Head of caudate nucleus (tissue), 42 donors: Measurements from ENCODE around the gene TCF25.
"Not testable (repeated sequence)": the region's sequence is repeated elsewhere in the genome, so short reads cannot be mapped to it uniquely, and the experiment has no call there.

Experiments
- DNase-seq, 42 donors: peaks; one replicate each; pipeline versions ENCODE4 v3.0.0 to v3.0.0-alpha.2; 2020 to 2021; ENCODE audit warnings: mixed read lengths in 7 of 42
- intact Hi-C: fragments of 100-400 bp; cut with DNase I; formaldehyde crosslinking; loops from one replicate; pipeline ENCODE4 v1.15.0; 2022

Gene TCF25

DNA sequence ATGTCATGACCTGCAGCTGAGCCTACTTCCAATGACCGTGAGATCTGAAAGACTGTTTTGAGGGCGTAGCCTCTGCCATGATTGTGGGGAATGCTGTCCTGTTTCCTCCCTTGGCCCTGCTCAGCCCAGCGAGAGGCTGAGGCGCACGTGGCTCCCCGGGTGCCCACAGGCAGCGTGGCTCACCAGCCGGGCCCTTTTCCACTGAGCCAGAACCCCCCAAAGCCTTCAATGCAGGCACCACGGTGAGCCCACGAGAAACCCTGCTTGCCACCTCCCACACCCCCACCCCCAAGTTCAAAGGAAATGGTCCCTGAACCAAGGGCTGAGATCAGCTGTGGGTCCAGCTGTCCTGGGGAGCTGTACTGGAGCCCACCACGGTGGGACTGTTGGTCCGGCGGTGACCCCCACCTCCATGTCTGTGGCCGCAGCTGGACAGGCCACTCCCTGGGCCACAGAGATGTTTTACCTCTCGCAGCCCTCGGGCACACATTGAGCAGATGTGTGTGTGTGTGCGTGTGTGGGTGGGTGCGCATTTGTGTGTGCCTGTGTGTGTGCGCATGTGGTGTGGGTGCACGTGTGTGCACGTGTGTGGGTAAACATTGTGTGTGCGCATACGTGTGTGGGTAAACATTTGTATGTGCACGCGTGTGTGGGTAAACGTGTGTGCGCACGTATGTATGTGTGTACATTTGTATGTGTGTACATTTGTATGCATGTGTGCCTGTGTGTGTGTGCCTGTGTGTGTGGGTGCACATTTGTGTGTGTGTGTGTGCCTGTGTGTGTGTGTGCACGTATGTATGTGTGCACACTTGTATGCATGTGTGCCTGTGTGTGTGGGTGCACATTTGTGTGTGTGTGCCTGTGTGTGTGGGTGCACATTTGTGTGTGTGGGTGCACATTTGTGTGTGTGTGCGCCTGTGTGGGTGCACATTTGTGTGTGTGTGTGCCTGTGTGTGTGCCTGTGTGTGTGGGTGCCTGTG lies 40.3 kb downstream of the TCF25 start:
- no peak for DNase-seq
- intact Hi-C loops = no loop called here

DNA sequence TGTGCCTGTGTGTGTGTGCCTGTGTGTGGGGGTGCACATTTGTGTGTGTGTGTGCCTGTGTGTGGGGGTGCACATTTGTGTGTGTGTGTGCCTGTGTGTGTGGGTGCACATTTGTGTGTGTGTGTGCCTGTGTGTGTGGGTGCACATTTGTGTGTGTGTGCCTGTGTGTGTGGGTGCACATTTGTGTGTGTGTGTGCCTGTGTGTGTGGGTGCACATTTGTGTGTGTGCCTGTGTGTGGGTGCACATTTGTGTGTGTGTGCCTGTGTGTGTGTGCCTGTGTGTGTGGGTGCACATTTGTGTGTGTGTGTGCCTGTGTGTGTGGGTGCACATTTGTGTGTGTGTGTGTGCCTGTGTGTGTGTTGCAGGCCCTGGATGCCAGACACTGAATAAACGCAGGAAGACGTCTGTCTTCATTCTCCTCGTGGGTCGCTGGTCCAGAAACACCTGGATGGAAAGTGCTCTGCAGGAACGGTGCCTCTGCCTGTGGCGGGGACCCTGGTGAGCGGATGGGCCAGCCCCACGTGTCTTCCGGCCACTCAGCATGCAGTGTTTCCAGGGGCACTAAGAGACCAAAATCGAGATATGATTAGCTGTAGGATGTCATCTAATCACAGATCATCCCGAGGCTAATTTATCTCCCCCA lies 41.4 kb downstream of the TCF25 start:
- intact Hi-C loops = not testable (repeated sequence)

DNA sequence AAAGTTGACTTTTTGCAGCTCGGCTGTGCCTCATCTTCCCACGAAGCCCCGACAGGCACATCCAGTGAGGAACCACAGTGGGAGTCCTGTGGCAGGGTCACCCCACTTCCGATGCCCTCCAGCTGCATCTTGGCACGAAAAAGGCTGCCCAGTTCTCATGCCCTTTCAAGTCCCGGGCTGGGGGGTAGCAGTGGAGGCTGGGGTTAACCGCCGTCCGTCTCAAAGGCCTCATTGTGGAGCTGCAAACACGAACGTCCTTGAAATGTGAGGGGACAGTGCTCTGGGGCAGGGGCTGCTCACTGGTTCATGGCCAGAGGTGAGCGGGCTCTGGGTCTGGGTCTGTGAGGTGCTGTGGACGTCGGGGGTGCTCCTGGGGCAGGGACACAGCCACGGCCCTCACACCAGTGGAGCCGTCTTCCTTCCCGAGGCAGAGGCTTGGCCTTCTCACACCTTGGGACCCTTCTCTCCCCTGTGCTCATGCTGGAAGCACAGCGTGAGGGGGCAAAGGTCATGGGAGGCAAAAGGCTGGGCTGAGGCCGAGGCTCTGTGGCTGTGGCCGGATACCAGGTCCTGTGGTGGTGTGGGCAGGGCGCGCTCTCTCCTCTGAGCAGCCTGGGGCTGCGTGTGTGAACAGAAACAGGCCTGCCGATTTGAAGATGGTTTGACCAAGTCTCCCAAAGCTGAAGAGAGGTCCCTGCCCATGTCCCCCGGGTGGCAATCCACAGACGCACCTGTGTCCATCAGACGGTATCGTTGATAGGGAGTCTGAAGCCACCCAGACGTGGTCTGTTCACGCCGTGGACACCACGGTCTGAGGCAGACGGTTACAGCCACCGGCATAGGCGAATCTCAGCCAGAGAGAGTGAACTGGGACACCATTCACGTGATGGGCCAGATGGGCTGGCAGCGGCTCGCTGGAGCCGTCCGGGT lies 42.2 kb downstream of the TCF25 start:
- intact Hi-C loops = no loop called here
- DNase-seq = peak in 16 of 42 donors; percentile 19 to 72 (median 52)

More for the DNA sequence above, 41.4 kb downstream of the TCF25 start:
- not testable (repeated sequence) for DNase-seq

DNA sequence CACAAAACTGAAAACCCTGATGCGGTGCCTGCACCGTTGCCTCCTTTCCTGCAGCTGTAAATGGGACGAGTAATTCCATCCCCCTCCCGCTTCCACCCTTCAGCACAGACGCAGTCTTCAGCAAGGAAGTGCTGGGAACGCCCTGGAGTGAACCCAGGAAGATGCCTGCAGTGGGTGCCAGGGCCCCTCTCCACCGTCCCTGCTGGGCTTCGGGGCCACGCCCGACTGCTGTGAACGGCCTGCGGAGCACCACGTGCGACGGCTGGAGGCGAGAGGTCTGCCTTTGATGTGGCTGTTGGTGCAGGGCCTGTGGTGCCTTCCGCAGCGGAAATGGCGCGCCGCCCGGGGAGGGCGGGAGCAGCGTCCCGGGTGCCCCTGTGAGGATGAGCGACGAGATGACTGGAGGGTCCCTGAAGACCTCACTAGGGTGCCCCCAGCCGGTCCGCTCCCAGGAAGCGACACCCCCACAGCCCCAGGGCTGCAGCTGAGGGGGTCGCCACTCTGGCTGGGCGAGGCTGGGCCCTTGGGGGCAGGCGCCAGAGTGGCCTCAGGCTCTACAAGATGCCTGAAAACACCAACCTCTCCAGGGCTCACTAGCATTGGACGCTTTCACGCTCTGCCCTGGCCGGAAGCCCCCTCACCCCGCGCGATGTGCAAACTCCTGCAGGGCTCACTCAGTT lies 44.5 kb downstream of the TCF25 start:
- peak; percentile 36 to 87 (median 66) for DNase-seq

DNA sequence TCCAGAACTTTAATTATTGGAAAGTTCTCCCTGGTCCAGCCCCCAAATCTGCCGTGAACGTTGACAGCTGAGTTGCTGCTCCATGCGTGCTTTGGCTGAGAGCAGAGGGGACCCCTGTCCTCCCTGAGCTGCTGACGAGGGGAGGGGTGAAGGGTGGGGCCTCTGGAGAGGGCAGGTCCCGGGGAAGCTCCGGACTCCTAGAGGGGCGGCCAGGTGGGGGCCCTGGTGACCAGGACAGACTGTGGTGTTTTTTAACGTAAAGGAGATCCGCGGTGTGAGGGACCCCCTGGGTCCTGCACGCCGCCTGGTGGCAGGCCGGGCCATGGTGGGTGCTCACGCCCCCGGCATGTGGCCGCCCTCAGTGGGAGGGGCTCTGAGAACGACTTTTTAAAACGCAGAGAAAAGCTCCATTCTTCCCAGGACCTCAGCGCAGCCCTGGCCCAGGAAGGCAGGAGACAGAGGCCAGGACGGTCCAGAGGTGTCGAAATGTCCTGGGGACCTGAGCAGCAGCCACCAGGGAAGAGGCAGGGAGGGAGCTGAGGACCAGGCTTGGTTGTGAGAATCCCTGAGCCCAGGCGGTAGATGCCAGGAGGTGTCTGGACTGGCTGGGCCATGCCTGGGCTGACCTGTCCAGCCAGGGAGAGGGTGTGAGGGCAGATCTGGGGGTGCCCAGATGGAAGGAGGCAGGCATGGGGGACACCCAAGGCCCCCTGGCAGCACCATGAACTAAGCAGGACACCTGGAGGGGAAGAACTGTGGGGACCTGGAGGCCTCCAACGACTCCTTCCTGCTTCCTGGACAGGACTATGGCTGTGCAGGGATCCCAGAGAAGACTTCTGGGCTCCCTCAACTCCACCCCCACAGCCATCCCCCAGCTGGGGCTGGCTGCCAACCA lies 45.3 kb downstream of the TCF25 start, which contains the start of gene MC1R:
Gene MC1R (plus strand): TSS at position 410 of the 895 bp plus-strand sequence. CDS start 397 bp downstream, at position 807.
- no peak for DNase-seq

More for the DNA sequence above, 44.5 kb downstream of the TCF25 start:
- intact Hi-C loops = no loop called here

DNA sequence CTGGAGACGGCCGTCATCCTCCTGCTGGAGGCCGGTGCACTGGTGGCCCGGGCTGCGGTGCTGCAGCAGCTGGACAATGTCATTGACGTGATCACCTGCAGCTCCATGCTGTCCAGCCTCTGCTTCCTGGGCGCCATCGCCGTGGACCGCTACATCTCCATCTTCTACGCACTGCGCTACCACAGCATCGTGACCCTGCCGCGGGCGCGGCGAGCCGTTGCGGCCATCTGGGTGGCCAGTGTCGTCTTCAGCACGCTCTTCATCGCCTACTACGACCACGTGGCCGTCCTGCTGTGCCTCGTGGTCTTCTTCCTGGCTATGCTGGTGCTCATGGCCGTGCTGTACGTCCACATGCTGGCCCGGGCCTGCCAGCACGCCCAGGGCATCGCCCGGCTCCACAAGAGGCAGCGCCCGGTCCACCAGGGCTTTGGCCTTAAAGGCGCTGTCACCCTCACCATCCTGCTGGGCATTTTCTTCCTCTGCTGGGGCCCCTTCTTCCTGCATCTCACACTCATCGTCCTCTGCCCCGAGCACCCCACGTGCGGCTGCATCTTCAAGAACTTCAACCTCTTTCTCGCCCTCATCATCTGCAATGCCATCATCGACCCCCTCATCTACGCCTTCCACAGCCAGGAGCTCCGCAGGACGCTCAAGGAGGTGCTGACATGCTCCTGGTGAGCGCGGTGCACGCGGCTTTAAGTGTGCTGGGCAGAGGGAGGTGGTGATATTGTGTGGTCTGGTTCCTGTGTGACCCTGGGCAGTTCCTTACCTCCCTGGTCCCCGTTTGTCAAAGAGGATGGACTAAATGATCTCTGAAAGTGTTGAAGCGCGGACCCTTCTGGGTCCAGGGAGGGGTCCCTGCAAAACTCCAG lies 46.4 kb downstream of the TCF25 start:
- DNase-seq = no peak
- intact Hi-C loops = no loop called here

More for the DNA sequence above, 45.3 kb downstream of the TCF25 start, which contains the start of gene MC1R:
- intact Hi-C loops = no loop called here

DNA sequence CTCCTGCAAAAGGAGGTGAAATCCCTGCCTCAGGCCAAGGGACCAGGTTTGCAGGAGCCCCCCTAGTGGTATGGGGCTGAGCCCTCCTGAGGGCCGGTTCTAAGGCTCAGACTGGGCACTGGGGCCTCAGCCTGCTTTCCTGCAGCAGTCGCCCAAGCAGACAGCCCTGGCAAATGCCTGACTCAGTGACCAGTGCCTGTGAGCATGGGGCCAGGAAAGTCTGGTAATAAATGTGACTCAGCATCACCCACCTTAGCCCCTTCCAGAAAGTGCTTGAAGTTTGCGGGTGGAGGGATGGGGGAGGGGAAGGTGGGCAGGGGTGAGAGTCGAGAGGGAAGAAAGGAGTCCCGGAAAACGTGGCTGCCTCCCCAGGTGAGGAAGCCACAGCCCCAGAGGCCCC lies 47.3 kb downstream of the TCF25 start:
- intact Hi-C loops = no loop called here
- no peak for DNase-seq

DNA sequence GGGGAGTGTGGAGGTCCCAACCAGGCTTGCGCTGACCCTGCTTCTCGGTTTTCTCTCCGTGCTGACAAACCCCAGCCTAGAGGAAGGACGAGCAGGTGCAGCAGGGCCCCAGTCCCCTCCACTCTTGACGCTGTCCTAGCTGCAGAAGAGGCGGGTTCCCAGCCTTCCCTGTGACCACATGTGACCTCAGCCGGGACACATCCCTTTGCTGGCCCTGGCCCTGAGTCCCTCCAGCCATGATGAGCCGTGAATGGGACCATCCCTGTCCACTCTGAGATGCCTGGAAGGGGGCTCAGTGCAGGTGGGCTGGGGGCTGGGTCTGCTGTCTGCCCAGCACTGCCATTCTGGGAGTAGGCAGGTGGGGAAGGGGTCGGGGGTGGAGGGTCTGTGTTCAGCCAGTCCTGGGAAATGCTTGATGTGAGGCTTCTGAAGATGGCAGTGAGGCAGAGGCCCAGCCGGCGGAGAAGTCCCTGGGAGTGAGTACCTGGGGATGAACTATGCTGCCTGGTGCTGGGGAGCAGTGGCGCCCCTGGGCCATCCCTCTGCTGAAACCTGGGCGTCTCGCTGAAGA lies 47.8 kb downstream of the TCF25 start:
- intact Hi-C loops = no loop called here
- DNase-seq = no peak

DNA sequence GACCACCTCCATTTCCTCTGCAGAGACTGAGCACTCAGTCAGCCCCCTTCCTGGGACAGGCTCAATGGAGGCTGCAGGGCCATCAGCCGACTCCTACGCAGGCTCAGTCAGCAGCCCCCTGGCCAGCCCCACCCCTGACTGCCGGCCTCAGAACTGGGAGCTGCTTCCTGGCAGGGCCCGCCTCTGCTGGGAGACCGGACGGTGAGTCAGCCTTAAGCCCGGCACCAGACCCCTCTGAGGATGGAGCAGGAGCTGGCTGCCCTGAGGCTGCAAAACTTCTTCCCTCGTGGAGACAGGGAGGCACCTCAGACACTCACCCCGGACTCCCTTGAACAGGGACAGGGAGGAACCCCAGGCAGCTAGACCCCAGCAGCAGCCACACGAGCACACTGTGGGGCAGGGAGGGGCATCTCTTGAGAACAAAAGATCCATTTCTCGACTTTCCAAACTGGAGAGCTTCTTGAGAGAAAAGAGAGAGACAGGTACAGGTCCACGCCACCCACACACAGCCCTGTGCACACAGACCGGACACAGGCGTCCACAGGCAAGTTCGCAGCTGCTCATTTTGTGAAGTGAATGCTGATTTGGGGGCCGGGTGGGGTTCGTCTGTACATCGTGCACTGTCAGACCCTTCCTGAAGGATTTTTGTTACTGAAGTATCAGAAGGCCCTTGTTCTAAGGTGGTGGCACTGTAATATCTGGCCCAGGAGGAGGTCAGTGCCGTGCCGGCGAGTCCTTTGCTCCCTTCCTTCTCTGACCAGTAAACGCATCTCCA lies 48.5 kb downstream of the TCF25 start:
- DNase-seq = peak in 10 of 42 donors; percentile 17 to 82 (median 58)

DNA sequence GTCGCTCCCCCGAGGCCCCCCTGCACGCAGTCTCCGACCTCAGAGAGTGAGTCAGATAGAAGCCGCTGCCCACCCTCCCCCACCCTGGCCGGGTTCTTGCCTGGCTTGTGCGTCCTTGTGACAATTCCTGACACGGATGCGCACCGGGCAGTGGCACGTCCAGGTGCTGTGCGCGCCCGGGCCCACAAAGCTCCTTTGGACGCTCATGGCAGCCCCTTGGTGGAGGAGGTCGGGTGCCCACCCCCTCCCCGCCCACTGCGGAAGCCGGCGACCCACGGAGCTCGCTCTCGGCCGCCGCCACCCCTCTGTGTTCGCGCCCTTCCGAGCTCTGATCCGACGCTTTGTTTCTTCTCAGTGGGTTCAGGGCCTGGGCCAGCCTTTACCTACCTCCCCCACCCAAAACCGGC lies 49.1 kb downstream of the TCF25 start:
- intact Hi-C loops = no loop called here
- DNase-seq = peak in 31 of 42 donors; percentile 26 to 88 (median 58)

More for the DNA sequence above, 48.5 kb downstream of the TCF25 start:
- intact Hi-C loops = no loop called here

DNA sequence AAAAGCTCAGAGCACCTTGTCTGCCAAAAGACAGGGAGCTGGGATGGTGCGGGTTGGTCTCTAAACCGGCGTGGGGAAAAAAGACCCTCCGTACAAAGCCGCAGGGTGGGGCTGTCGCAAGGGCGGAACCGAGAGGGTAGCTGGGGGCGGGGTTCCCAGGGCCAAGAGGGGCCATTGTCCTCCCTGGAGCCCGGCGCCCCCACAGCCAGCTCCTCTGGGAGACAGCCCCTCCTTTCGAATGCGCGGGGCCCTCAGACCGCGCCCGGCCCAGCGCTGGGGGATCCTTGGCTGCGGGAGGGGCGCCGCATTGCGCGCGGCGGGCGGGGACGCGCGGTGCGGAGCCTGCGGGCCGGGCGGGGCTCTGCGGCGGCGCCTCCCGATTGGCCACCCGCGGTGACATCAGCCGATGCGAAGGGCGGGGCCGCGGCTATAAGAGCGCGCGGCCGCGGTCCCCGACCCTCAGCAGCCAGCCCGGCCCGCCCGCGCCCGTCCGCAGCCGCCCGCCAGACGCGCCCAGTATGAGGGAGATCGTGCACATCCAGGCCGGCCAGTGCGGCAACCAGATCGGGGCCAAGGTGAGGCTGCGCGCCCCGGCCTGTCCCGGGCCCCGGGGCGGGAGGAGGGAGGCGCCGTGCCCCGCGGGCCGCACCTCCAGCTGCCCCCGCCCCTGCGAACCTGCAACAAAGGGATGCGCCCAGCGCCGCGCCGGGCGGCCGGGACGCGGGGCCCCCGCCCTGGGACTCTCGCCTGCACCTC lies 49.7 kb downstream of the TCF25 start, which contains the start of gene TUBB3:
Gene TUBB3 (plus strand): TSS at position 459 of the 756 bp plus-strand sequence. CDS start 60 bp downstream, at position 519.
- intact Hi-C loops = no loop called here
- peak in 41 of 42 donors; percentile 58 to 95 (median 85) for DNase-seq

DNA sequence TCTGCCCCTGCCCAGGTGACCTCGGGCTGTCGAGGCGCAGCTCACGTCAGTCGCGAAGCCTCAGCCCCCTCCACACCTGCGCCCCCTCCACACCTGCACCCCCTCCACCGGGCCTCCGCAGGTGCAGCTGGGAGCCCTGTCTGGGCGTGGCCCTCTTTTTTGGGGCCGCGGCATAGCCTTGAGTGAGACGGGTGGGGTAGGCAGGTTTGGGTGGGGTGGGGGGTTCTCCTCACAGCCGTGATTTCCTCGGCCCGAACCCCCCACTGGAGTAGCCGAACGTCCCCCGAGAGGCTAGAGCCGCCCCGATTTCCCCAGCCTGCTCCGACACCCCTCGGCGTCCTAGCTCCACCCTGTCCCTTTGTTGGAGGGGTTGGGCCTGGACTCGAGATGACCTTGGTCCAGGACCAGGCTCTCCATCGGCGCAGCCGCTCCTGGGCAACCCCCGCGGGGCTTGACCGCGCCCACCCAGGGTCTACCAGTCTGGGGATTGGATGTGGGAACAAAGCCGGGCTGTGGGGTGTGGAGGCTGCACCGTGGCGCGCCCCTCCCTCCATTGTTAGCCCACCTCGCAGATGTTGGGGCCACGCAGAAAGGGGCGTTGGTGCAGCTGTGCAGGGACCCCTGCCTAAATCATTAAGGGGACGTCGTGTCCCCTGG lies 50.4 kb downstream of the TCF25 start:
- intact Hi-C loops = no loop called here
- DNase-seq = peak in 16 of 42 donors; percentile 15 to 62 (median 48)

DNA sequence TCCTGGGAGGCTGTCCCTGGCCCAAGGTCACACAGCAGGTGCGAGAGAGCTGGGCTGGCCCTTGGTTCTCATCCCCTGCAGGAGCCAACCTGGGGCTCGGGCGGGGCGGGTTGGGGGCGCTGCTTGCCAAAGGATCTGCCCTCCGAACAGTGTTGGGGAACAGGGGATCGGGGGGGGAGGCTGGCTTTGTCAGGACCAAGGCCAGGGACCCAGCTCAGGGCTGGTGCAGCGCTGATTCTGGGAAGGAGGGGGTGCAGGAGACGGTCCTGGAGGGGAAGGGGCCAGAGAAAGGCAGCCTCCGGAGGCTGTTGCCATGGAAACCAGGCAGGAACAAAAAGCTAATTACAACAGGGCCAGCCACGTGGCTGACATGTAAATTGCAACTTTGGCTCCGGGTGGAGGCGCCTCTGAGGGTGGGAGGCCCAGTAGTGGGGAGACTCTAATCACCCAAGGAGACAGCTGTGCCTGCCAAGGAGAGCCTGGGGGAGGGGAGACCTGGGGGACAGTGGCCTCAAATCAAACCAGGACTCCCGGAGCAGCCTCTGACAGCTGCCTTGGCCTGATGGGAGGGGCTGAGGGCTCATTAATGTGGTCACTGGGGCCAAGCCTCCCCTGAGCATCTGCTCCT lies 51.0 kb downstream of the TCF25 start:
- intact Hi-C loops = no loop called here
- DNase-seq = peak in 40 of 42 donors; percentile 37 to 89 (median 71)
